Right lobe of liver (tissue), 4 donors: Measurements from ENCODE around the gene C1orf115.

ENCODE experiments used
- CTCF ChIP-seq, 4 donors: fragments of 200-600 bp in 3 of 4; fragments of 450-650 bp in 1 of 4; IDR thresholded peaks; one replicate each; pipeline versions ENCODE4 v1.5.1 to v1.8.0; 2016 to 2022; ENCODE audit warnings: antibody characterized with exemption in 4 of 4, mild to moderate bottlenecking in 2 of 4
- POLR2A ChIP-seq: fragments of 450-650 bp; IDR thresholded peaks from one replicate; pipeline ENCODE4 v1.6.1; 2017; ENCODE audit warnings: antibody characterized with exemption, mild to moderate bottlenecking
- donor health status: DM: no; HTN: no; CAD: no.
- donor health status: DM: no; HTN: no; CAD: no.
- donor health status: DM: no; HTN: yes; CAD: no.

DNA sequence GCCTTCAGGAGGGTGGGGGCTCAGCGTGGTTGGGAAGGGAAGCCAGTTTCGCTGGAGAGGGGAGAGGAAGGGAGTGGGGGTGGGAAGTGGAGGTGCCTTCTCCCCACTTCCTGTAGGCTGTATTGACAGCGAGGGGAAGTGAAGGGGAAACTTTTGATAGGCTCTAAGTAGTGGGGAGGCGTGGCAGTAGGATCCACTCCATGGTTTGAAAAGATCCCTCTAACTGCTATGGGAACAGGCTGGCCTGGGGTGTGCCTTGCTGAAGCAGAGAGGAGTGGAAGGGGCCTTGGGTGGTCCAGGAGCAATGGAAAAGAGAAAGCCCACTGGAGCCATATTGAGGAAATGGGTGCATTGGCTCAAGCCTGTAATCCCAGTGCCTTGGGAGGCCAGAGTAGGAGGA is 20.2 kb downstream of the C1orf115 start:
- no peak for TF ChIP-seq CTCF (IDR thresholded peaks at IDR 0.05)
- TF ChIP-seq POLR2A: no peak
